BLaER1 (cell line): ENCODE data around the gene SHB.

Source experiments
- H3K27ac ChIP-seq: shearing (Covaris generic); formaldehyde crosslinking; 2 replicates; pipeline ENCODE4 v1.8.1; 2022
- H3K27me3 ChIP-seq: shearing (Covaris generic); formaldehyde crosslinking; 2 replicates; pipeline ENCODE4 v1.8.1; 2022
- H3K36me3 ChIP-seq: shearing (Covaris generic); formaldehyde crosslinking; 2 replicates; pipeline ENCODE4 v1.8.1; 2022
- H3K4me1 ChIP-seq: shearing (Covaris generic); formaldehyde crosslinking; 2 replicates; pipeline ENCODE4 v1.8.1; 2022
- H3K4me2 ChIP-seq: shearing (Covaris generic); formaldehyde crosslinking; 2 replicates; pipeline ENCODE4 v1.8.1; 2022
- H3K4me3 ChIP-seq: shearing (Covaris generic); formaldehyde crosslinking; 2 replicates; pipeline ENCODE4 v1.8.1; 2022
- H3K9ac ChIP-seq: shearing (Covaris generic); formaldehyde crosslinking; 2 replicates; pipeline ENCODE4 v1.8.1; 2022
- H3K9me3 ChIP-seq: shearing (Covaris generic); formaldehyde crosslinking; 2 replicates; pipeline ENCODE4 v1.8.1; 2022
- H4K20me1 ChIP-seq: shearing (Covaris generic); formaldehyde crosslinking; 2 replicates; pipeline ENCODE4 v1.8.1; 2022
- Cebpa-rat ChIP-seq: shearing (Covaris generic); IDR thresholded peaks from 2 replicates; pipeline ENCODE4 v1.8.1; 2022

Gene SHB

DNA sequence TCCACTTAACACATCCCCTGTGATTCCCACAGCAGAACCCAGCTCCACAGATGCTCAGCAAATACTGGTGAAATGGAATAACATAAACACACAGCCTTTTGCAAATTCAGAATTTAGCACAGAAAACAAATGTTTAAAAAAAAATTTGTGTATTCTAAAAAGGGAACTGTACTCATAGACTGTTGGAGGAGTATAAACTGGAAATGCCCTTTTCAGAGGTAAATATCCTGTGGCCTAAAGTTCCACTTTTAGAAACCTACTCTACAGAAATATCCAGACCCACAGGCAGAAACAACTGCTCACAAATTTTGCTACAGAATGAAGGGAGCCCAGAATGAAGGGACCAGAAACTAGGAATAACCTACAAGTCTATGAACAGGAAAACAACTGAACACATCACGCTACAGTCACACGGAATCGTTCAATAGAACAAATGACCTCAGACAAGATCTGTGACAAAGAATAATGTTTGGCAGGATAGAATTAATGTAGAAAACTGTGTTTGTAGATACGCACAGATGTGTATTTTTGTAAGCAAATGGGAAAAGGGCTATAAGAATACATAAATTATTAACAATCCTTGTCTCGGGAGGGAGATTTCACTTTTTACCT, 78.5 kb downstream of the SHB start:
- H4K20me1 ChIP-seq: no peaks in the 10 kb centered on the region
- H3K27ac ChIP-seq: no peak overlapping the region
- peak overlapping the region; percentile 7; the same call in 1 of the 2 replicates for H3K4me2 ChIP-seq
- no peak for TF ChIP-seq Cebpa-rat
- H3K4me3 ChIP-seq: no peak overlapping the region
- peaks cover 79% of the 10 kb centered on the region for H3K4me1 ChIP-seq
- H3K9me3 ChIP-seq: no peaks in the 10 kb centered on the region
- no peak overlapping the region for H3K9ac ChIP-seq
- H3K36me3 ChIP-seq: no peaks in the 10 kb centered on the region
- no peaks in the 10 kb centered on the region for H3K27me3 ChIP-seq

DNA sequence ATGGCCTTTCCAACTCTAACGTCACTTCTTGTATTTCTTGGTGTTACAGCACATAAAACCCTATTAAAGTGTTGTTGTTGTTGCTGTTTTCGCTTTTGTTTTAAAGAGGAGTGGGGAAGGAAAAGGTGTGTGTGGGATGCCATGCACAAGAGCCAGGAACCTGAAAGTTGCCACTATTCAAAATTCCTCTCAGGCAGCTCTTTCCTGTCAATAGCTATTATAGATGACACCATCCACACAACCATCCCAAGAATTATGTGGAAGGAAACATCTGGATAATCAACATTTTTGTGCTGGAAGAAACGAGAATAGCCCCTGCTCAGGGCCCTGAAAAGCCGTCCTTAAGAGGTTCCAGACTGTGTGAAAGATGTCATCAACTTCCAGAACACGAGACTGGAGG, 79.3 kb downstream of the SHB start:
- no peak for TF ChIP-seq Cebpa-rat
- Histone ChIP-seq H3K36me3 (no peaks in the 10 kb centered on the region), H3K4me2 (peak overlapping the region; percentile 7; the same call in 1 of the 2 replicates), H3K4me3 (no peak overlapping the region), H3K9me3 (no peaks in the 10 kb centered on the region), H3K27ac (no peak overlapping the region), H3K9ac (no peak overlapping the region), H3K27me3 (no peaks in the 10 kb centered on the region), H3K4me1 (peaks cover 71% of the 10 kb centered on the region), H4K20me1 (no peaks in the 10 kb centered on the region)

DNA sequence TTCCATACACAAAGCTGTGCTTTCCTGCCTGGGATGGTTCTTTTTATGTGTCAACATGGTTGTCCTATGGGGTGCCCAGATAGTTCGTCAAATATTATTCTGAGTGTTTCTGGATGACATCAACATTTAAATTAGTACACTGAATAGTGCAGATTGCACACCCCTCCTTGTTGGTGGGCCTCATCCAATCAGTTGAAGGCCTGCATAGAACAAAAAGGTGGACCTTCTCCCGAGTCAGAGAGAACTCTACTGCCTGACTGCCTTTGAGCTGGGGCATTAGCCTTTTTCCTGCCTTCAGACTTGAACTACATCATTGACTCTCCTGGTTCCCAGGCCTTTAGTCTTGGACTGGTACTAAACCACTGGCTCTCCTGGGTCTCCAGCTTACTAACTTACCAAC, 80.4 kb downstream of the SHB start:
- Histone ChIP-seq H3K9me3 (no peaks in the 10 kb centered on the region), H3K4me1 (peaks cover 60% of the 10 kb centered on the region), H3K27me3 (no peaks in the 10 kb centered on the region), H3K4me2 (no peak overlapping the region), H3K9ac (no peak overlapping the region), H3K27ac (no peak overlapping the region), H3K4me3 (no peak overlapping the region), H3K36me3 (no peaks in the 10 kb centered on the region), H4K20me1 (no peaks in the 10 kb centered on the region)
- no peak for TF ChIP-seq Cebpa-rat

DNA sequence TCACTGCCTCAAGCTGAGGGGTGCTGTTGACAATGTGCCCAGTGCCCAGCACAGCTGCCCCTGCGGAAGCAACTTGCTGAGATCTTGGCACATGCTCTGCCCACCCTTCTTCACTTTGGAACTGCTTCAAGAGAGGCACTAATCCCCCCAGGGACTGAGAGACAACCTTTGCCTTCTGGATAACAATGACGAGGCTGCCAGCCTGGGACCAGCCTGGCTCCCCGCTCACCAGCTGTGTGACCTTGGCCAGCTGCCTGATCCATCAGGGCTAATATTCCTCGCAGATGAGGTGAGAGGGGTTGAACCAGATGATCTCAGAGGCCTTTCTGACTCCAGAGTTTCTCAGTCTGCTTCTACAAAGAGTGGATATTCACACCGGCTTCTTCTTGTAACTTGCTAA, 81.0 kb downstream of the SHB start:
- Histone ChIP-seq H4K20me1 (no peaks in the 10 kb centered on the region), H3K9ac (no peak overlapping the region), H3K9me3 (no peaks in the 10 kb centered on the region), H3K36me3 (no peaks in the 10 kb centered on the region), H3K4me2 (peak overlapping the region; percentile 30), H3K27ac (no peak overlapping the region), H3K4me3 (no peak overlapping the region), H3K4me1 (peaks cover 54% of the 10 kb centered on the region), H3K27me3 (no peaks in the 10 kb centered on the region)
- no peak for TF ChIP-seq Cebpa-rat

DNA sequence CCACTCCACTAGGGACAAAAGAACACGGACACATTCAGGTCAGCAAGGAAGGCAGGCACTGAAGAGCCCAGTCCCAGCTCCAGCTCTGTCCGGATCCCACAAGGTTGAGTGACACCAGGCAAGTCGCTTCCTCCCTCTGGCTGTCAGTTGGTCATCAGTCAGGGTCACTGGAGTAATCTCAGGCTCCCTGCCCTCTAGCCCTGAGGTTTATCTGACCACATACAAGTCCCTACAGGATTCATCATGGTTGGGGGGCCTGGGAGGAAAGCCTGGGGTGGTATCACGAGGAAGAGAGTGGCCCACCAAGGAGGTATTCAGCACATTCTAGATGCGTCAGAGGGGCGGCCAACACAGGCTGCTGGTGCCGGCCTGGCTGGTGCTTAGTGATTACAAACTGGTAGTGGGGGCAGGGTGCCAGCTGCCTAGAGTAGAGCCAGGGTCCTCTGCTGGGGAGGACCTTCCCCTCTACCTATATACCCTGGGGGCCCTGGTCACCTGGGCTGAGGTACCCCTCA, 81.5 kb downstream of the SHB start:
- Histone ChIP-seq H3K36me3 (no peaks in the 10 kb centered on the region), H3K9me3 (no peaks in the 10 kb centered on the region), H3K4me3 (no peak overlapping the region), H3K27me3 (no peaks in the 10 kb centered on the region), H3K27ac (no peak overlapping the region), H3K4me2 (peak overlapping the region; percentile 35; the same call in 1 of the 2 replicates), H4K20me1 (no peaks in the 10 kb centered on the region), H3K4me1 (peaks cover 49% of the 10 kb centered on the region), H3K9ac (no peak overlapping the region)
- no peak for TF ChIP-seq Cebpa-rat

DNA sequence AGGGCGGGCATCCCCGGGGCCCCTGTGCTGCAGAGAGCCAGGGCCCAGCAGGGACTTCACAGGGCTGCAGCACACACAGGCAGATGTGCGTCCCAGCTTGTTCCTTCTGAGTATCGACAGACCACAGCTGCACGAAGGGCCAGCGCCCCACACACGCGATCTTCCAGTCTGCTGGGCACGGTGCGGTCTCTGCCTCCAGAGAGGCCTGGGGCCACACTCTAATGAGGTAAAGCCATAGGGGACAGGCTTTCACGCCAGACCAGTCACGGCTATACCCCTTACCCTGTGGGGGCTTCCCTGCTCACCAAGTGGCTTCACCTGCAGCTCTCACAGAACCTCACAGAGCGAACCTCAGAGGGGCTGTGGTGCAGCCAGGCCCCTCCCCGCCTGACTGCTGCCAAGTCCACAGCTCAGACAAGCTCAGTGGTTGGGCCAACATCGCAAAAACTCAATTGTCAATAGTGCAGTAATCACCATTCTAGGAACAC, 82.2 kb downstream of the SHB start:
- no peak for TF ChIP-seq Cebpa-rat
- Histone ChIP-seq H4K20me1 (no peaks in the 10 kb centered on the region), H3K27me3 (no peaks in the 10 kb centered on the region), H3K9ac (no peak overlapping the region), H3K4me1 (peaks cover 45% of the 10 kb centered on the region), H3K36me3 (no peaks in the 10 kb centered on the region), H3K4me3 (no peak overlapping the region), H3K9me3 (no peaks in the 10 kb centered on the region), H3K4me2 (peak overlapping the region; percentile 35), H3K27ac (no peak overlapping the region)

DNA sequence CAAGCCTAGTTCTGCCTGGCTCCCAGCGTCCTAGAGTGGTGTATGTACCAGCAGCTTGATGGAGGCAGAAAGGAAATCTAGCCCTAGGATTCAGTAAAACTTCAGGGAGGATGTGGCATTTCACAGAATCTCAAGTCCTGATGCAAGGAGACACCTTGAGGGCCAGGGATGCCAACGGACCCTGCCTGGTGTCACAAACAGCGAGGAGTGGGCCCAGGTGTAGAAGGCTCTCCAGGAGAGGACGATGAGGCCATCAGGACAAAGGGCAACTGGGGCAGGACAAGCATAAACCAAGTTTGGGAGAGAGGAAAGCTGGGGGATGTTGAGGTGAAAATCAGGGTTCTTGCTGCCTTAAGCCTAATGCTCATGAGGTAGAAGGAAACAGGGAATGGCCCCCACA, 83.0 kb downstream of the SHB start:
- no peak for TF ChIP-seq Cebpa-rat
- Histone ChIP-seq H3K36me3 (no peaks in the 10 kb centered on the region), H3K9me3 (no peaks in the 10 kb centered on the region), H3K4me3 (no peak overlapping the region), H4K20me1 (no peaks in the 10 kb centered on the region), H3K27ac (no peak overlapping the region), H3K4me2 (peak overlapping the region; percentile 35), H3K27me3 (no peaks in the 10 kb centered on the region), H3K9ac (no peak overlapping the region), H3K4me1 (peaks cover 37% of the 10 kb centered on the region)

DNA sequence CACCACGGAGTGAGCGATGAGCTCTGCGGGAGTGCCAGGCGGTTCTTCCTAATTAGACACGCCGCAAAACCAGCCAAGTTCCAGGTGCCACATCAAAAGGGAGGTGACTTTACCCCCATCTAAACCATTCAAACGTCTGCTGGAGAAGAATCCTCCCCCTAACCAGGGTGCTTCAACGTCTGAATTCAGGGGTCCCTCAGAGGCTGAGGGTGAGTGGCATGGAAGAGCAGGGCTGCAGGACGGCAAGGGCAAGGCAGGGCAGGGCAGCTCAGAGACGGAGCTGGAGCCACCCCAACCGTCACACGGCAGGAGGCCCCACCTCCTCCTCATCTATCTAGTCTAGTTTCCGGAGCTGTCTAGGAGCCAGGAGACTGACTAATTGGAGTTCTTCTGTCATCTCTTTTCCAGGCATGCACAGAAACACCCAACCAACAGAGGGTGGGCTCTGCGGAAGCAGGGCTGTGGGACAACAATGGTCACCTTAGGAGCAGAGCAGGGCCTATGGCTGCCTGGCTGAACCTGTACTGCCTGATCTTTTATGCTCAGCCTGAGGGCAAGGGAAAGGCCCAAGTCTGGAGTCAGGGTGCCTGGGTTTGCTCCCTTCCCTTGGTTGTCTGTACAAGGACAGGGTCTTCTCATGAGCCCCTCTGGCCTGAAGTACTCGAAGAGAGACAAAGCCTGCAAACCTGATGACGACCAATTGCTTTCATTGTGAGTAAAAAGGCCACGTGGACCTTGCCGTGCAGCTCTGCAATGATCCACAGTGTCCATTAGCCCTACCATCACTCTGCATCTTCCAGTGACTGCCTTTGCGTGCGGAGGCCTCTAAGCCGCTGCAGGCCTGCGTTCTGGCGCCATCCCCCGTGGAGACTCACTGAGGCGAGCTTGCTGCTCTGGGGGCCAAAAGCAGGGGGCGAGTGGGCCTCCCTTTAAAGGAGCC, 84.1 kb downstream of the SHB start:
- TF ChIP-seq Cebpa-rat: no peak
- H3K36me3 ChIP-seq: no peaks in the 10 kb centered on the region
- H4K20me1 ChIP-seq: no peaks in the 10 kb centered on the region
- no peak overlapping the region for H3K4me3 ChIP-seq
- H3K9me3 ChIP-seq: no peaks in the 10 kb centered on the region
- H3K27ac ChIP-seq: no peak overlapping the region
- no peaks in the 10 kb centered on the region for H3K27me3 ChIP-seq
- H3K4me2 ChIP-seq: no peak overlapping the region
- peaks cover 26% of the 10 kb centered on the region for H3K4me1 ChIP-seq
- H3K9ac ChIP-seq: no peak overlapping the region

DNA sequence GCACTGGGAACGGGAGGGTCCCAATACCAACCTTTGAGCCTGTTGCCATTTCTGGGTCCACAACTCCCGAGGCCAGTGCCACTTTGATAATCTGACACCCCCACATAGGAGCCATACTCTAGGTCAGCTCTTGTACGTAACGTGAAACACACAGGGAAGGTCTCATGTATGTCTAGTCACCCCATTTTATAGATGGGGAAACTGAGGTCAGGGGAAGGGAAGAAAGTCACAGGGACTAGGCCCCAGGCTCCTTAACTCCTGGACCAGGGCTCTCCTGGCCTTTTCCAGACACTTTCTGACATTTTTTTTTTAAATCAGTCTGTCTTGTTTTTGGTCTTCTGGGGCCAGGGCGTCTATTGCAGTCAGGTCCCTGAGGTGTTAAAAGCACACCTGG, 84.8 kb downstream of the SHB start:
- Histone ChIP-seq H3K9ac (no peak overlapping the region), H3K27ac (no peak overlapping the region), H3K4me3 (no peak overlapping the region), H3K36me3 (no peaks in the 10 kb centered on the region), H3K9me3 (no peaks in the 10 kb centered on the region), H3K4me1 (peaks cover 25% of the 10 kb centered on the region), H4K20me1 (no peaks in the 10 kb centered on the region), H3K27me3 (no peaks in the 10 kb centered on the region), H3K4me2 (no peak overlapping the region)
- TF ChIP-seq Cebpa-rat: no peak
